ENCODE results near the gene CARS1. TPM values are rescaled to one million over a fixed set of nuclear protein-coding genes. Genes with fewer than 3 reads are reported as not detected.

The CARS1 gene
- total and polyA plus RNA-seq, 10 of the 15 experiments (the other 5 are each of a cell fraction or from before 2014, with no cell fraction given): 7.8 to 60.6 (median 45.7) TPM

DNA sequence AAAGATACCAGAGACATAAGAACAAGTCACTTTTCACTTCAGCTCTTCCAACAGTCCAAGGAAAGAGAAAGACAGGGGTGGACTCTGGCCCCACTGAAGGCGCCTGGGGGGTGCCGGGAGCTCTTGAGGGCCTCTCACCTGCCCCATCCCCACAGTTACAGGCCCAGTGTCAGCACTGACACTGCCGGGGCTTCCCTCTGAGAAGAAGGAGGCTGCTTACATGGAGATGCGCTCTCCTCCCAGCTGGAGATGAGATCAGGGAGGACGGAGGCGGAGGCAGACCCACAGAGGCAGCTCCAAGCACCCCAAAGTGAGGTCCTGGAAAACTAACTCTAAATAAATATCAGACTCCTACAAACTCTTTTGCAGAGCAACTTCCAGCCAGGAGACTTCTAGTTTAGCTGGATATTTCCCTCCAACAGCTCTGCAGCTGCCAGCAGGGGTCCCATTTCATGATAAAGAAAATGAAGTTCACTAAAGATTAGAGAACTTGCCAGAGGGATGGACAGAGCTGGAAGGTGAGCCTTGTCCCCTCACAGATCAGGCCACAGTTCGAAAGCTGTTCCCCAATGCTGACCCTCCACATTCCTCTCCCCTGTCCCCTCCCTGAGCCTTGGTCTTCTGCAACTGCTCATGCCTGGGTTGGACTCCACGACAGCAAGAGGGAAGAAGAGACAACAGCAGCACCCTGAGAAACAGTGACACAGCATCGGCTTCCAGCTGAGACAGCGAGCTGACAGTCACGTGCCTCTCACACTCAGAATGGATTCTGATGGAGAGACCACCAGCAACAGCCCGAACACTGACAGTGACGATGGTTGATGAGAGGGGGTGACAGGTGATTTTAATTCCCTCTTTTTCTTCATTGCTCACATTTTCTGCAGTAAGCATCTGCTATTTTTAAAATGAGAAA is 5.8 kb downstream of the CARS1 start:
- BruUV-seq (replicated peaks): no TSS peak
- ChIA-PET SMC1A (ENCODE audit: uncharacterized antibody, unreplicated experiment) (interaction anchor here (1.5 to 4.4 kb wide), 4 partner anchors 16 to 39 kb away, joined by 5 to 52 read pairs (median 6); no protein-coding TSS in a partner anchor), RAD21 (ENCODE audit: unreplicated experiment) (interaction anchor here (0.9 to 5.0 kb wide), 6 partner anchors 9 to 63 kb away, joined by 3 to 58 read pairs (median 3); no protein-coding TSS in a partner anchor), POLR2A (interaction anchor here (0.5 to 1.5 kb wide), 3 partner anchors 59 to 179 kb away, joined by 3 to 7 read pairs (median 4); partner anchors contain the start of gene NAP1L4), CTCF (interaction anchor here (0.8 to 8.2 kb wide), 12 partner anchors 9 to 97 kb away, joined by 3 to 95 read pairs (median 4); no protein-coding TSS in a partner anchor)
- Histone ChIP-seq H2AFZ (ENCODE audit: control insufficient read depth, low read depth, low read length) (no peak overlapping the region), H3K27ac (ENCODE audit: control insufficient read depth, insufficient read depth) (peak overlapping the region; percentile 17), H4K20me1 (ENCODE audit: control insufficient read depth, insufficient read depth) (peaks cover 3% of the 10 kb centered on the region; the same call in 1 of the 2 replicates), H3K4me2 (ENCODE audit: control insufficient read depth, insufficient read depth) (peak overlapping the region; percentile 14), H3K27me3 (replicated peaks in 1 of 2; ENCODE audit: control insufficient read depth in 2 of 2, insufficient read depth in 2 of 2, low read length in 1 of 2) (no peaks in the 10 kb centered on the region), H3K79me2 (ENCODE audit: control insufficient read depth, insufficient read depth, low read length) (peaks cover 84% of the 10 kb centered on the region), H3K4me3 (peak overlapping the region; percentile 13; the same call in 1 of the 2 replicates), H3K9me3 (replicated peaks; ENCODE audit: control insufficient read depth, insufficient read depth, low read length) (no peaks in the 10 kb centered on the region), H3K36me3 (ENCODE audit: control insufficient read depth in 2 of 2, insufficient read depth in 2 of 2, low read length in 1 of 2) (peaks cover 0 to 6% of the 10 kb centered on the region in 2 experiments; a peak in 3 of 4 replicates), H3K4me1 (ENCODE audit: control insufficient read depth, insufficient read depth, low read length) (peaks cover 32% of the 10 kb centered on the region), H3K9ac (ENCODE audit: control insufficient read depth, insufficient read depth, low read length) (peak overlapping the region; percentile 26; the same call in 1 of the 2 replicates)
- WGBS (ENCODE audit: insufficient coverage, insufficient replicate concordance, low lambda C conversion rate, missing lambda C conversion rate): 42% methylated on average over 13 of the region's 13 CpGs
- in situ Hi-C loops (cut with MboI): no loop called here
- intact Hi-C loops (cut with micrococcal nuclease; ENCODE audit: unreplicated experiment): loop anchor here (5.0 kb wide), 1 partner anchor 41 kb away; no protein-coding TSS in a partner anchor
- FAIRE-seq (no peak), ATAC-seq (no peak), DNase-seq (ENCODE audit: low read depth, low spot score) (no peak)
- TF ChIP-seq, protein P1, sequence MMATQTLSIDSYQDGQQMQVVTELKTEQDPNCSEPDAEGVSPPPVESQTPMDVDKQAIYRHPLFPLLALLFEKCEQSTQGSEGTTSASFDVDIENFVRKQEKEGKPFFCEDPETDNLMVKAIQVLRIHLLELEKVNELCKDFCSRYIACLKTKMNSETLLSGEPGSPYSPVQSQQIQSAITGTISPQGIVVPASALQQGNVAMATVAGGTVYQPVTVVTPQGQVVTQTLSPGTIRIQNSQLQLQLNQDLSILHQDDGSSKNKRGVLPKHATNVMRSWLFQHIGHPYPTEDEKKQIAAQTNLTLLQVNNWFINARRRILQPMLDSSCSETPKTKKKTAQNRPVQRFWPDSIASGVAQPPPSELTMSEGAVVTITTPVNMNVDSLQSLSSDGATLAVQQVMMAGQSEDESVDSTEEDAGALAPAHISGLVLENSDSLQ (IDR thresholded peaks at IDR 0.05): peak; percentile 77
- TF ChIP-seq RAD51 (IDR thresholded peaks at IDR 0.05) (peak; percentile 71; the same call in 1 of the 2 replicates), SIN3A (IDR thresholded peaks at IDR 0.05; ENCODE audit: low read depth, low read length) (0 out of 2 replicates have a peak, but pooled peaks have one; percentile 40), SIX5 (IDR thresholded peaks at IDR 0.05; ENCODE audit: low read depth, low read length, severe bottlenecking) (no peak), BHLHE40 (IDR thresholded peaks at IDR 0.05; ENCODE audit: borderline replicate concordance in 1 of 2, low read depth in 2 of 2, low read length in 1 of 2) (peak; percentile 74 to 89; a peak in 3 of 4 replicates), ZZZ3 (IDR thresholded peaks at IDR 0.05; ENCODE audit: control insufficient read depth, insufficient read length, low read depth) (no peak), POLR2A (IDR thresholded peaks at IDR 0.05; ENCODE audit: low read depth, low read length) (0 out of 2 replicates have a peak, but pooled peaks have one; percentile 42), TAF1 (IDR thresholded peaks at IDR 0.05; ENCODE audit: borderline replicate concordance, low read depth, low read length) (no peak)
- TF ChIP-seq, protein P2, sequence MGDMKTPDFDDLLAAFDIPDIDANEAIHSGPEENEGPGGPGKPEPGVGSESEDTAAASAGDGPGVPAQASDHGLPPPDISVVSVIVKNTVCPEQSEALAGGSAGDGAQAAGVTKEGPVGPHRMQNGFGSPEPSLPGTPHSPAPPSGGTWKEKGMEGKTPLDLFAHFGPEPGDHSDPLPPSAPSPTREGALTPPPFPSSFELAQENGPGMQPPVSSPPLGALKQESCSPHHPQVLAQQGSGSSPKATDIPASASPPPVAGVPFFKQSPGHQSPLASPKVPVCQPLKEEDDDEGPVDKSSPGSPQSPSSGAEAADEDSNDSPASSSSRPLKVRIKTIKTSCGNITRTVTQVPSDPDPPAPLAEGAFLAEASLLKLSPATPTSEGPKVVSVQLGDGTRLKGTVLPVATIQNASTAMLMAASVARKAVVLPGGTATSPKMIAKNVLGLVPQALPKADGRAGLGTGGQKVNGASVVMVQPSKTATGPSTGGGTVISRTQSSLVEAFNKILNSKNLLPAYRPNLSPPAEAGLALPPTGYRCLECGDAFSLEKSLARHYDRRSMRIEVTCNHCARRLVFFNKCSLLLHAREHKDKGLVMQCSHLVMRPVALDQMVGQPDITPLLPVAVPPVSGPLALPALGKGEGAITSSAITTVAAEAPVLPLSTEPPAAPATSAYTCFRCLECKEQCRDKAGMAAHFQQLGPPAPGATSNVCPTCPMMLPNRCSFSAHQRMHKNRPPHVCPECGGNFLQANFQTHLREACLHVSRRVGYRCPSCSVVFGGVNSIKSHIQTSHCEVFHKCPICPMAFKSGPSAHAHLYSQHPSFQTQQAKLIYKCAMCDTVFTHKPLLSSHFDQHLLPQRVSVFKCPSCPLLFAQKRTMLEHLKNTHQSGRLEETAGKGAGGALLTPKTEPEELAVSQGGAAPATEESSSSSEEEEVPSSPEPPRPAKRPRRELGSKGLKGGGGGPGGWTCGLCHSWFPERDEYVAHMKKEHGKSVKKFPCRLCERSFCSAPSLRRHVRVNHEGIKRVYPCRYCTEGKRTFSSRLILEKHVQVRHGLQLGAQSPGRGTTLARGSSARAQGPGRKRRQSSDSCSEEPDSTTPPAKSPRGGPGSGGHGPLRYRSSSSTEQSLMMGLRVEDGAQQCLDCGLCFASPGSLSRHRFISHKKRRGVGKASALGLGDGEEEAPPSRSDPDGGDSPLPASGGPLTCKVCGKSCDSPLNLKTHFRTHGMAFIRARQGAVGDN (IDR thresholded peaks at IDR 0.05): 0 out of 2 replicates have a peak, but pooled peaks have one; percentile 35
- TF ChIP-seq, protein P3, sequence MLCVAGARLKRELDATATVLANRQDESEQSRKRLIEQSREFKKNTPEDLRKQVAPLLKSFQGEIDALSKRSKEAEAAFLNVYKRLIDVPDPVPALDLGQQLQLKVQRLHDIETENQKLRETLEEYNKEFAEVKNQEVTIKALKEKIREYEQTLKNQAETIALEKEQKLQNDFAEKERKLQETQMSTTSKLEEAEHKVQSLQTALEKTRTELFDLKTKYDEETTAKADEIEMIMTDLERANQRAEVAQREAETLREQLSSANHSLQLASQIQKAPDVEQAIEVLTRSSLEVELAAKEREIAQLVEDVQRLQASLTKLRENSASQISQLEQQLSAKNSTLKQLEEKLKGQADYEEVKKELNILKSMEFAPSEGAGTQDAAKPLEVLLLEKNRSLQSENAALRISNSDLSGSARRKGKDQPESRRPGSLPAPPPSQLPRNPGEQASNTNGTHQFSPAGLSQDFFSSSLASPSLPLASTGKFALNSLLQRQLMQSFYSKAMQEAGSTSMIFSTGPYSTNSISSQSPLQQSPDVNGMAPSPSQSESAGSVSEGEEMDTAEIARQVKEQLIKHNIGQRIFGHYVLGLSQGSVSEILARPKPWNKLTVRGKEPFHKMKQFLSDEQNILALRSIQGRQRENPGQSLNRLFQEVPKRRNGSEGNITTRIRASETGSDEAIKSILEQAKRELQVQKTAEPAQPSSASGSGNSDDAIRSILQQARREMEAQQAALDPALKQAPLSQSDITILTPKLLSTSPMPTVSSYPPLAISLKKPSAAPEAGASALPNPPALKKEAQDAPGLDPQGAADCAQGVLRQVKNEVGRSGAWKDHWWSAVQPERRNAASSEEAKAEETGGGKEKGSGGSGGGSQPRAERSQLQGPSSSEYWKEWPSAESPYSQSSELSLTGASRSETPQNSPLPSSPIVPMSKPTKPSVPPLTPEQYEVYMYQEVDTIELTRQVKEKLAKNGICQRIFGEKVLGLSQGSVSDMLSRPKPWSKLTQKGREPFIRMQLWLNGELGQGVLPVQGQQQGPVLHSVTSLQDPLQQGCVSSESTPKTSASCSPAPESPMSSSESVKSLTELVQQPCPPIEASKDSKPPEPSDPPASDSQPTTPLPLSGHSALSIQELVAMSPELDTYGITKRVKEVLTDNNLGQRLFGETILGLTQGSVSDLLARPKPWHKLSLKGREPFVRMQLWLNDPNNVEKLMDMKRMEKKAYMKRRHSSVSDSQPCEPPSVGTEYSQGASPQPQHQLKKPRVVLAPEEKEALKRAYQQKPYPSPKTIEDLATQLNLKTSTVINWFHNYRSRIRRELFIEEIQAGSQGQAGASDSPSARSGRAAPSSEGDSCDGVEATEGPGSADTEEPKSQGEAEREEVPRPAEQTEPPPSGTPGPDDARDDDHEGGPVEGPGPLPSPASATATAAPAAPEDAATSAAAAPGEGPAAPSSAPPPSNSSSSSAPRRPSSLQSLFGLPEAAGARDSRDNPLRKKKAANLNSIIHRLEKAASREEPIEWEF (IDR thresholded peaks at IDR 0.05; ENCODE audit: insufficient replicate concordance, low read depth, low read length): peak; percentile 2

Data from GM12878 (cell line).